MM.1S (cell line): ENCODE measurements around the gene TTYH2.

ENCODE experiments used
- DNase-seq: peaks from one replicate; pipeline ENCODE4 v3.0.0-alpha.2; 2015
- H2AFZ ChIP-seq: fragments of 300-600 bp; sonication (generic); 2 replicates; pipeline ENCODE4 v1.6.0; 2016; ENCODE audit warnings: antibody characterized with exemption, low read length
- H3F3A ChIP-seq: fragments of 300-600 bp; sonication (generic); 2 replicates; pipeline ENCODE4 v1.6.1; 2016; ENCODE audit warnings: mild to moderate bottlenecking, antibody characterized with exemption, low read length, moderate library complexity, mixed read lengths; ENCODE audit not compliant: insufficient read depth
- H3K27ac ChIP-seq: fragments of 300-600 bp; sonication (generic); 2 replicates; pipeline ENCODE4 v1.5.1; 2016; ENCODE audit warnings: mild to moderate bottlenecking, low read length
- H3K27me3 ChIP-seq: fragments of 300-600 bp; sonication (generic); replicated peaks from 2 replicates; pipeline ENCODE4 v1.6.0; 2016; ENCODE audit warnings: low read length; ENCODE audit not compliant: insufficient read depth
- H3K36me3 ChIP-seq: fragments of 300-600 bp; sonication (generic); replicated peaks from 2 replicates; pipeline ENCODE4 v1.6.1; 2016; ENCODE audit warnings: mild to moderate bottlenecking, low read length, mixed read lengths; ENCODE audit not compliant: insufficient read depth
- H3K4me1 ChIP-seq: fragments of 300-600 bp; sonication (generic); 2 replicates; pipeline ENCODE4 v1.6.1; 2016; ENCODE audit warnings: low read length, mixed read lengths
- H3K4me2 ChIP-seq: fragments of 300-600 bp; sonication (generic); 2 replicates; pipeline ENCODE4 v1.6.0; 2016; ENCODE audit warnings: low read depth, low read length
- H3K4me3 ChIP-seq: fragments of 300-600 bp; sonication (generic); 2 replicates; pipeline ENCODE4 v1.5.1; 2016; ENCODE audit warnings: low read length, mixed read lengths
- H3K79me2 ChIP-seq: fragments of 300-600 bp; sonication (generic); 2 replicates; pipeline ENCODE4 v1.6.1; 2016; ENCODE audit warnings: mixed run types, low read length, mixed read lengths
- H3K9ac ChIP-seq: fragments of 300-600 bp; sonication (generic); 2 replicates; pipeline ENCODE4 v1.6.1; 2016; ENCODE audit warnings: low read length, mixed read lengths
- H3K9me2 ChIP-seq: fragments of 300-600 bp; sonication (generic); replicated peaks from 2 replicates; pipeline ENCODE4 v1.6.1; 2016; ENCODE audit warnings: mild to moderate bottlenecking, low read length, mixed read lengths; ENCODE audit not compliant: insufficient read depth
- H3K9me3 ChIP-seq: fragments of 300-600 bp; sonication (generic); replicated peaks from 2 replicates; pipeline ENCODE4 v1.6.1; 2016; ENCODE audit warnings: mild to moderate bottlenecking, low read length, mixed read lengths; ENCODE audit not compliant: insufficient read depth
- H4K20me1 ChIP-seq: fragments of 300-600 bp; sonication (generic); 2 replicates; pipeline ENCODE4 v1.6.1; 2016; ENCODE audit warnings: mild to moderate bottlenecking, low read length, moderate library complexity, mixed read lengths; ENCODE audit not compliant: insufficient read depth
- EZH2 ChIP-seq: fragments of 300-600 bp; sonication (generic); optimal IDR thresholded peaks from 2 replicates; pipeline ENCODE3; 2017; ENCODE audit warnings: low read depth, mild to moderate bottlenecking, antibody characterized with exemption, low read length, mixed read lengths
- EZH2phosphoT487 ChIP-seq: fragments of 300-600 bp; sonication (generic); IDR thresholded peaks from 2 replicates; pipeline ENCODE4 v1.6.1; 2018; ENCODE audit warnings: antibody characterized with exemption, low read length
- TF ChIP-seq, protein P1 (sequence below): fragments of 300-600 bp; sonication (generic); IDR thresholded peaks from 2 replicates; pipeline ENCODE4 v1.5.1; 2016; ENCODE audit warnings: antibody characterized with exemption, low read length, mixed read lengths

The TTYH2 gene

DNA sequence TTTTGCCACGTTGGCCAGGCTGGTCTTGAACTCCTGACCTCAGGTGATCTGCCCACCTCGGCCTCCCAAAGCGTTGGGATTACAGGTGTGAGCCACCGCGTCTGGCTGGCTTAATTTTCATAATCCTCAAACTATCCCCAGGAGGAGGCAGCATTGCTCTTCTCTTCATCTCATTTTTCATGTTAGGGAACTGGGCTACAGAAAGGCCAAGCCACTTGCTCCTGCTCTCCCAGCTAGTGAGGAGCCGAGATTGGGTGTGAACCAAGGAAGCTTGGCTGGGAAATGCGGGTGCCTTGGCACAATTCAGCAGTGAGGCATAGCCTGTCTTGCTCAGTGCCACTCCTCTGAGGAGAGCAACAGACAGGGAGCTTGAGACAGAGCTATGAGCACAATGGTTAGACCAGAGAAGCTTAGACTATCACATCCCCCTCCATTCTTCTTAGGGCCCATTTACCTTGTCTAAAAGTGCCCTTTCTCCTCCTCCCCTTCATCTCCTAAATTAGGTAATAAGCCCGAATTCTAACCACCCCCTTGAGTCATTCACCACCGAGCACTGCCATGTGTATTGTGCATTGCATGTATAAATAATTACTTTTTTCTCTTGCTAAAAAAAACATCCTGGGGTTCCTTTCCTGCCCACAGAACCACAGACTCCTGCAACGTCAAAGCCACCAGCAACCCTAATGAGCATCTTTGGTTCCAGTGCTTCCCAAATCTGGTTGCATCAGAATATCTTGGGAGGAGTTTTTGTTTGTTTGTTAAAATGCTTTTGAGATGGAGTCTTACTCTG, 92.7 kb downstream of the TTYH2 start:
- Histone ChIP-seq H3K4me3 (no peak overlapping the region), H2AFZ (no peak overlapping the region), H3K4me1 (no peaks in the 10 kb centered on the region), H3K9me3 (no peaks in the 10 kb centered on the region), H3K27ac (no peak overlapping the region), H3F3A (no peaks in the 10 kb centered on the region), H3K79me2 (no peaks in the 10 kb centered on the region), H3K4me2 (no peak overlapping the region), H3K9me2 (no peaks in the 10 kb centered on the region), H4K20me1 (no peaks in the 10 kb centered on the region), H3K36me3 (no peaks in the 10 kb centered on the region), H3K27me3 (peaks cover 74% of the 10 kb centered on the region), H3K9ac (no peak overlapping the region)
- TF ChIP-seq EZH2phosphoT487: no peak
- TF ChIP-seq, protein P1, sequence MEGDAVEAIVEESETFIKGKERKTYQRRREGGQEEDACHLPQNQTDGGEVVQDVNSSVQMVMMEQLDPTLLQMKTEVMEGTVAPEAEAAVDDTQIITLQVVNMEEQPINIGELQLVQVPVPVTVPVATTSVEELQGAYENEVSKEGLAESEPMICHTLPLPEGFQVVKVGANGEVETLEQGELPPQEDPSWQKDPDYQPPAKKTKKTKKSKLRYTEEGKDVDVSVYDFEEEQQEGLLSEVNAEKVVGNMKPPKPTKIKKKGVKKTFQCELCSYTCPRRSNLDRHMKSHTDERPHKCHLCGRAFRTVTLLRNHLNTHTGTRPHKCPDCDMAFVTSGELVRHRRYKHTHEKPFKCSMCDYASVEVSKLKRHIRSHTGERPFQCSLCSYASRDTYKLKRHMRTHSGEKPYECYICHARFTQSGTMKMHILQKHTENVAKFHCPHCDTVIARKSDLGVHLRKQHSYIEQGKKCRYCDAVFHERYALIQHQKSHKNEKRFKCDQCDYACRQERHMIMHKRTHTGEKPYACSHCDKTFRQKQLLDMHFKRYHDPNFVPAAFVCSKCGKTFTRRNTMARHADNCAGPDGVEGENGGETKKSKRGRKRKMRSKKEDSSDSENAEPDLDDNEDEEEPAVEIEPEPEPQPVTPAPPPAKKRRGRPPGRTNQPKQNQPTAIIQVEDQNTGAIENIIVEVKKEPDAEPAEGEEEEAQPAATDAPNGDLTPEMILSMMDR: no peak
- no peak for TF ChIP-seq EZH2
- DNase-seq: no peak

DNA sequence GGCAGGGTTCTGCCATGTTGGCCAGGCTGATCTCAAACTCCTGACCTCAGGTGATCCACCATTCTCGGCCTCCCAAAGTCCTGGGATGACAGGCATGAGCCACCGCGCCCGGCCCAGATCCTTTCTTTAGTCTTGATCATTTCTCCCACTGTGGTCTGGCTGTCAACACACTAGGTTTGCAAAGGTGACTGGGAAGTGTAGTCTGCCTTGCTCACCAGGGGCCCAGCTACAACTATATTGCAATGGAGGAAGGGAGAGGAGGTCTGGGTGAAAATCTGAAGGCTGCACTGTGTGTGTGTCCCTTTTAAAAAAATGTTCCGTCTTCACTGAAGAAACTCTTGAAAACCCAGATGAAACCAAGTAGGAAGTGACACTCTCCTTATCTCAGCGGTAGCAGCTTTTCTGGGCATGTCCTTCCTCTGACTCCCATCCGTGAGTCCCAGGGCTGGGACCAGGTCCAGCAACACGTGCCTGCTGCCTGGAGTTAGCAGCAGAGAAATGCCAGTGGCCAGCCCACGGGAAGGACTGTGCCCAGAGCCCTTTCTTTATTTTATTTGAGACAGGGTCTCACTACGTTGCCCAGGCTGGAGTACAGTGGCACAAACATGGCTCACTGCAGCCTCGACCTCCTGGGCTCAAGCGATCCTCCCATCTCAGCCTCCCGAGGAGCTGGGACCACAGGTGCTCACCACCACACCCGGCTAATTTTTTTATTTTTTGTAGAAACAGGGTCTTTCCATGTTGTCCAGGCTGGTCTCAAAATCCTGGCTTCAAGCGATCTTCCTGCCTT, 94.8 kb downstream of the TTYH2 start:
- H3K4me1 ChIP-seq: no peaks in the 10 kb centered on the region
- H3K27me3 ChIP-seq: peaks cover 85% of the 10 kb centered on the region
- H2AFZ ChIP-seq: no peak overlapping the region
- no peak overlapping the region for H3K4me3 ChIP-seq
- H3K27ac ChIP-seq: no peak overlapping the region
- no peaks in the 10 kb centered on the region for H3F3A ChIP-seq
- no peaks in the 10 kb centered on the region for H4K20me1 ChIP-seq
- no peak overlapping the region for H3K4me2 ChIP-seq
- H3K36me3 ChIP-seq: no peaks in the 10 kb centered on the region
- no peak for DNase-seq
- TF ChIP-seq EZH2 (no peak), EZH2phosphoT487 (no peak)
- TF ChIP-seq, protein P1: no peak
- H3K9ac ChIP-seq: no peak overlapping the region
- no peaks in the 10 kb centered on the region for H3K79me2 ChIP-seq
- H3K9me3 ChIP-seq: no peaks in the 10 kb centered on the region
- no peaks in the 10 kb centered on the region for H3K9me2 ChIP-seq

DNA sequence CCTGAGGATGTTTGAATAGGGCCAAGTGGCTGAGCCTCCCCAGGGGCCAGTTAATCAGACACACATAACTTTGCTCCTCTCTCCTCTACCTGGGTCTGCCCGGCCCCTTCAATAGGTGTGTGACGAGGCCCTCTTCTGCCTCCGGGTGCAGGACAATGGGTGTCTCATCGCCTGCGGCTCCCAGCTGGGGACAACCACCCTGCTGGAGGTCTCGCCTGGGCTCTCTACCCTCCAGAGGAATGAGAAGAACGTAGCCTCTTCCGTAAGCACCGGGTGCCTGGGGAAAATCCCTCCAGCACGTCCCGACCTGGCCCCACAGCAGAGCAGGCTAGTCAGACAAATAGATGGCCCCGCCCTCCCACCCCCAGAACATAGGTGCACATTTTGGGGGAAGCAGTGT, 96.5 kb downstream of the TTYH2 start:
- H3K9me3 ChIP-seq: no peaks in the 10 kb centered on the region
- no peaks in the 10 kb centered on the region for H3K4me1 ChIP-seq
- DNase-seq: no peak
- no peaks in the 10 kb centered on the region for H3F3A ChIP-seq
- H3K4me3 ChIP-seq: no peak overlapping the region
- H3K79me2 ChIP-seq: no peaks in the 10 kb centered on the region
- no peak overlapping the region for H3K9ac ChIP-seq
- no peak overlapping the region for H2AFZ ChIP-seq
- no peaks in the 10 kb centered on the region for H3K36me3 ChIP-seq
- H3K27me3 ChIP-seq: peaks cover 88% of the 10 kb centered on the region
- no peak overlapping the region for H3K27ac ChIP-seq
- no peaks in the 10 kb centered on the region for H4K20me1 ChIP-seq
- H3K9me2 ChIP-seq: no peaks in the 10 kb centered on the region
- no peak for TF ChIP-seq EZH2
- no peak overlapping the region for H3K4me2 ChIP-seq
